ENCODE measurements around the gene TTBK1.

The TTBK1 gene

DNA sequence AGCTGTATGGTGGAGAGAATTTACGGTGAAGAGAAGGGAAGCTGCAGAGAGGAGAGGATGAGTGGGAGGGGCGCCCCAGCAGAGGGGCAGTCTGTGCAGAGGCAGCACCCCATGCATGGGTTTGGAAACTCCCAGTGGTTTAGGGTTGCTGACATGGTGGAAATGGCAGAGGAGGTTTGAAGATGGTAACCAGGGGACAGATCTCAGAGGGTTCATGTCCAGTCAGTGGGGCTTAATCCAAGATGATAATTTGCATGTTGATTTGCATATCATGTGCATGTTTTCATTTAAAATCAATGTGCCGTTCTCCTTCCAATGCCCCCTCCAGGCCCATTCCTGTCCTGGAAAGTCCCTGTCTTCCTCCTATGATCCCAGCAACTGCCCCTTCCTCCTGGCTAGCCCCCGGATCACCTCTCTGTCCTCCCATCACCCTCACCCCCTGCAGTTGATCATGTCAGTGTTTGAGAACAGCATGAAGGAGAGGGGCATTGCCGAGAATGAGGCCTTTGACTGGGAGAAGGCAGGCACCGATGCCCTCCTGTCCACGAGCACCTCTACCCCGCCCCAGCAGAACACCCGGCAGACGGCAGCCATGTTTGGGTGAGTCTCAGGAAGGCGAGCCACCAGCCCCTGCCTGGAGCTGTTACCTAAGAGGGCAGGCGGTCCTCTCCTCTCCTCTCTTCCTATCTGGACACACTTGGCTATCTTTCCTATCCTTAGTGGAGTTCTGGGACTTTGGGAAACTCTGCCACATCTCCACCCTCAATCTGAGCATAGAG lies 14.3 kb downstream of the TTBK1 start:
- TF ChIP-seq, protein P1, sequence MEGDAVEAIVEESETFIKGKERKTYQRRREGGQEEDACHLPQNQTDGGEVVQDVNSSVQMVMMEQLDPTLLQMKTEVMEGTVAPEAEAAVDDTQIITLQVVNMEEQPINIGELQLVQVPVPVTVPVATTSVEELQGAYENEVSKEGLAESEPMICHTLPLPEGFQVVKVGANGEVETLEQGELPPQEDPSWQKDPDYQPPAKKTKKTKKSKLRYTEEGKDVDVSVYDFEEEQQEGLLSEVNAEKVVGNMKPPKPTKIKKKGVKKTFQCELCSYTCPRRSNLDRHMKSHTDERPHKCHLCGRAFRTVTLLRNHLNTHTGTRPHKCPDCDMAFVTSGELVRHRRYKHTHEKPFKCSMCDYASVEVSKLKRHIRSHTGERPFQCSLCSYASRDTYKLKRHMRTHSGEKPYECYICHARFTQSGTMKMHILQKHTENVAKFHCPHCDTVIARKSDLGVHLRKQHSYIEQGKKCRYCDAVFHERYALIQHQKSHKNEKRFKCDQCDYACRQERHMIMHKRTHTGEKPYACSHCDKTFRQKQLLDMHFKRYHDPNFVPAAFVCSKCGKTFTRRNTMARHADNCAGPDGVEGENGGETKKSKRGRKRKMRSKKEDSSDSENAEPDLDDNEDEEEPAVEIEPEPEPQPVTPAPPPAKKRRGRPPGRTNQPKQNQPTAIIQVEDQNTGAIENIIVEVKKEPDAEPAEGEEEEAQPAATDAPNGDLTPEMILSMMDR (IDR thresholded peaks at IDR 0.05; ENCODE audit: insufficient read depth, low read depth, low read length, missing control alignments), result no peak
- no peak for DNase-seq (ENCODE audit: low read depth)
- H3K4me3 ChIP-seq (ENCODE audit: low read length), result no peak overlapping the region

DNA sequence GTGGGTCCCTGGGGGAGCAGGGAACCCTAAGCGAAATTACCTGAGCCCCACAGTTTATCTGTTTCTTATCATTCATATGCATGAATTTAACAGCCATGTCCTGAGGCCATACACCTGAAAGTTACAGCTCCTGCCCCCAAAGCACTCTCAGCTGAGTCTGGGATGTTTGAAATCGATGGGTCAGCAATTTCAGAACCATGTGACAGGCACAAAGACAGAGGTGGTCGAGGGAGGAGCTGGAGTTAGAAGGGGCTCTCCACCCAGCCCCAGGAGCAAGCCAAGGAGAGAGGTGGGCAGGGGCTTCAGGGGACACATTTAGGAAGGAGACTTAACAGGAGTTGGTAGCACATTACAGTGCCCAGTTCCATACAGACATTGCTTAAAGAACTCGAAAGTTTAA lies 14.9 kb downstream of the TTBK1 start:
- TF ChIP-seq, protein P1 (IDR thresholded peaks at IDR 0.05; ENCODE audit: insufficient read depth, low read depth, low read length, missing control alignments), result no peak
- H3K4me3 ChIP-seq (ENCODE audit: low read length), result no peak overlapping the region
- no peak for DNase-seq (ENCODE audit: low read depth)

DNA sequence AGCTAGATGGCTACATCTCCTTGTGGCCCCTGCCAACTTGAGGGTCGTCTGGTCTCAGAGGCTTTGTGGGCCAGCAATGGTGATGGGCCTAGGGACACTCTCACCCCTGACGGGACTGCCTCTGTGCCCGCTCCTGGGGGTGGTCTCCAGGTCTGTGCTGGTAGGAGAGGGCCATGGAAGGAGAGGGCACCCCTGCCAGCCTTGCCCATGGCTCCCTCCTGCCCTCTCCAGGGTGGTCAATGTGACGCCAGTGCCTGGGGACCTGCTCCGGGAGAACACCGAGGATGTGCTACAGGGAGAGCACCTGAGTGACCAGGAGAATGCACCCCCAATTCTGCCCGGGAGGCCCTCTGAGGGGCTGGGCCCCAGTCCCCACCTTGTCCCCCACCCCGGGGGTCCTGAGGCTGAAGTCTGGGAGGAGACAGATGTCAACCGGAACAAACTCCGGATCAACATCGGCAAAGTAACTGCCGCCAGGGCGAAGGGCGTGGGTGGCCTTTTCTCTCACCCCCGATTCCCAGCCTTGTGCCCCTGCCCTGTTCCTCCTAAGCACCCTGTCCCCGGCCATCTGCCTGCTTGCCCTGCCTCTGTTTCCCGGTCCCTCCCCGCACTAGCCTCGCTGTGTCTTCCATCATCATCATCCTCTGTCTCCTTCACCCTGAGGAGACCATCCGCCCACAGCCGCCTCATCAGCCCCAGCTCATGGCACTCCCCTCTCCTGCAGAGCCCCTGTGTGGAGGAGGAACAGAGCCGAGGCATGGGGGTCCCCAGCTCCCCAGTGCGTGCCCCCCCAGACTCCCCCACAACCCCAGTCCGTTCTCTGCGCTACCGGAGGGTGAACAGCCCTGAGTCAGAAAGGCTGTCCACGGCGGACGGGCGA lies 15.8 kb downstream of the TTBK1 start:
- no peak for DNase-seq (ENCODE audit: low read depth)
- TF ChIP-seq, protein P1 (IDR thresholded peaks at IDR 0.05; ENCODE audit: insufficient read depth, low read depth, low read length, missing control alignments), result no peak
- no peak overlapping the region for H3K4me3 ChIP-seq (ENCODE audit: low read length)

DNA sequence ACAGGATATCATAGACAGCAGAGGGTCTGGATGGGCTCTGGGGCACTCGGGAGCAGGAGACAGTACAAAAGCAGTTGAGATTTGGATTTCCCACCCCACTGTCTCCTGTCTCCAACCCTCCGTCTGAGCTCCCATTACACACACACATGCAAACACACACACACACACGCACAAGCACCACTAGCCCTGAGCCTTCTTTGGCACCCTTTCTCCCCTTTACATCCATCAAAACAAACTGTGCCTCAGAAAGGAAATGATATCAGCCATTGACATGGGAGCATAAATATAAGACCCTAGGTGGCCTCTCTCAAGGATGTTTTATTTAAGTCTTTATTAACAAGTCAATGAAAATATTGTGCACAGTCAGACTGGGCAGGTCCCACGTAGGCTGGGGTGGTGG lies 17.5 kb downstream of the TTBK1 start:
- TF ChIP-seq, protein P1 (IDR thresholded peaks at IDR 0.05; ENCODE audit: insufficient read depth, low read depth, low read length, missing control alignments), result no peak
- H3K4me3 ChIP-seq (ENCODE audit: low read length), result no peak overlapping the region

DNA sequence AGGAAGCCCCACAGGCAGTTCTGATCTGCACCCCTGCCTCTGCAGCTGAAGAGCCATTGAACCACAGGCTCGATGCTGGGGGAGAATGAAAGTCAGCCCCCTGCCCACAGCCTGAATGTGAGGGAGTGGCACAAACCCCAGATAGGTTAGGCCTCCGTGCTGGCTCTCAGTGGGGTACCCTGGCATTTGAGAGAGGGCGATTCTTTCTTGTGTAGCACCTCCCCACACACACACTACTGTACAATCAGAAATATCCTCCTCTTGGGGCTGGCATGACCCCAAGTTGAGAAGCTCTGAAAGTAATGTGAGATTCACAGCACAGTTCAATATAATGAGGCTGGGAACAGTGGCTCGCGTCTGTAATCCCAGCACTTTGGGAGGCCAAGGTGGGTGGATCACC lies 17.9 kb downstream of the TTBK1 start:
- H3K4me3 ChIP-seq (ENCODE audit: low read length), result no peak overlapping the region
- DNase-seq (ENCODE audit: low read depth), result no peak
- TF ChIP-seq, protein P1 (IDR thresholded peaks at IDR 0.05; ENCODE audit: insufficient read depth, low read depth, low read length, missing control alignments), result no peak

More for the DNA sequence above, 17.5 kb downstream of the TTBK1 start:
- no peak for DNase-seq (ENCODE audit: low read depth)

DNA sequence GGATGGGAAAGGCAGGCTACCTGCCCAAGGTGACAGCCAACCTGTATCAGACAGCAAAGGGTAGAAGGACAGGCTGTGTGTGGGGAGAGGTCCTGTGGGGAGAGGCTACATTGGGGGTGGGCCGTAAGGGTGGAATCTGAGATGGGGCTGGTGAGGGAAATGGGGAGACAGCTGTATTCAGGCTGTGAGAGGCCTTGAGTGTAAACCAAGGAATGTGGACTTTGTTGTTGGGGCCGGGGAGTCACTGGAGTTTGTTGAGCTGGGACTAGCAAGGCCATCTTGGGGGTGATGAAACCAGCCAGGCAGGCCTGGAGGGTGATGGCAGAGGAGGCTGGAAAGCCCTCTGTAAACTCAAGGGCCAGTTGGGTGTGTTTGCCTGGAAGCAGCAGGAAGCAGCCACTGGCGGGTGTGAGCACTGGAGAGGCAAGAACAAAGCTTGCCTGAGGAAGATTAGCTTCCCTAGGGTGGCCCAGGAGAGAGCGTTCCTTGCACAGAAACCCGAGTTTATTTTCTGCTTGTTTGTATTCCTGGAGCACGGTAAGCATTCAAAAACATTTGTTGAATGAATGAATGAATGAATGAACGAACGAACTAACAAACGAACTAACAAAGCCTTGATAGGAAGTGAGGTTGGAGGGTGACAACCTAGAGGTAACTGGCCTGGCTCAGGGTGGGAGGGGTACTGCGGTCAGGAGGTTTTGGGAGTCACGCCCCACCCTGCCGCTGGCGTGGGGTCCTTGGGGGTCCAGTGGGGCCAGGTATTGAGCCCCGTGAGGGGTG lies 18.9 kb downstream of the TTBK1 start:
- no peak overlapping the region for H3K4me3 ChIP-seq (ENCODE audit: low read length)
- TF ChIP-seq, protein P1 (IDR thresholded peaks at IDR 0.05; ENCODE audit: insufficient read depth, low read depth, low read length, missing control alignments), result no peak
- peak; percentile 34 for DNase-seq (ENCODE audit: low read depth)

All from epithelial cell of esophagus (primary cell).